OCI-LY1 (cell line): ENCODE measurements around the gene MRPL14.

ENCODE experiments used
- EZH2 ChIP-seq: fragments of 200-600 bp; sonication (generic), shearing (Covaris generic); IDR thresholded peaks from 2 replicates; pipeline ENCODE4 v1.8.0; 2017; ENCODE audit warnings: borderline replicate concordance, mixed run types, mild to moderate bottlenecking, antibody characterized with exemption, low read length, moderate library complexity, mixed read lengths
- TF ChIP-seq, protein P1 (sequence below): fragments of 200-600 bp; sonication (generic), shearing (Covaris generic); IDR thresholded peaks from 2 replicates; pipeline ENCODE4 v1.5.1; 2017; ENCODE audit warnings: mild to moderate bottlenecking, antibody characterized with exemption, low read length, moderate library complexity, mixed read lengths

DNA sequence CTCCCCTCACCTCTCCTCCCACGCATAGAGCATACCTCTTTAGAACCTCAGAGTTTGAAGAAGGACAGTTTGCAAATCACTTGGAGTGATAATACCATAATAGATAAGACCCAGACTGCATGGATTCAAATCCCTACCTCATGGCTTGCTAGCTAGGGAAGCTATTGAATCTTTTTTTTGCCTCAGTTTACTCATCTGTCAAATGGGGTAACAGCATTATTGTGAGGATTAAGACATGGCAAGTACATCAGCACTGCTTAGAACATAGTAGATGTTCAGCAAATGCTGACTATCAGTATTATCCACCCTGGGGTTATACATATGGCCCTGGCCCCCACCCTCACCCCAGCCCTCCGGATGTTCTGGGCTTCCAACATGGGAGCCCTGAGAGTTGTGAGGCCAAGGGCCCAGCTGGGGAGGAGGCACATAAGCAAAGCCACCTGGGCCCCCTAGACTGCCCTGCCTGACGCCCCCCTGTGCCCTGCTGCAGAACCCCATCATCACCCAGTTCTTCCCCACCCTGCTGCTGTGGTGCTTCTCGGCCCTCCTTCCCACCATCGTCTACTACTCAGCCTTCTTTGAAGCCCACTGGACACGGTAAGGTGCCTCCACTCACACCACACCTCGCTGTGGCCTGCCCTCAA lies 22.2 kb upstream of the MRPL14 start:
- TF ChIP-seq, protein P1, sequence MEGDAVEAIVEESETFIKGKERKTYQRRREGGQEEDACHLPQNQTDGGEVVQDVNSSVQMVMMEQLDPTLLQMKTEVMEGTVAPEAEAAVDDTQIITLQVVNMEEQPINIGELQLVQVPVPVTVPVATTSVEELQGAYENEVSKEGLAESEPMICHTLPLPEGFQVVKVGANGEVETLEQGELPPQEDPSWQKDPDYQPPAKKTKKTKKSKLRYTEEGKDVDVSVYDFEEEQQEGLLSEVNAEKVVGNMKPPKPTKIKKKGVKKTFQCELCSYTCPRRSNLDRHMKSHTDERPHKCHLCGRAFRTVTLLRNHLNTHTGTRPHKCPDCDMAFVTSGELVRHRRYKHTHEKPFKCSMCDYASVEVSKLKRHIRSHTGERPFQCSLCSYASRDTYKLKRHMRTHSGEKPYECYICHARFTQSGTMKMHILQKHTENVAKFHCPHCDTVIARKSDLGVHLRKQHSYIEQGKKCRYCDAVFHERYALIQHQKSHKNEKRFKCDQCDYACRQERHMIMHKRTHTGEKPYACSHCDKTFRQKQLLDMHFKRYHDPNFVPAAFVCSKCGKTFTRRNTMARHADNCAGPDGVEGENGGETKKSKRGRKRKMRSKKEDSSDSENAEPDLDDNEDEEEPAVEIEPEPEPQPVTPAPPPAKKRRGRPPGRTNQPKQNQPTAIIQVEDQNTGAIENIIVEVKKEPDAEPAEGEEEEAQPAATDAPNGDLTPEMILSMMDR: no peak
- no peak for TF ChIP-seq EZH2
